ENCODE results near the gene STK24.

DNA sequence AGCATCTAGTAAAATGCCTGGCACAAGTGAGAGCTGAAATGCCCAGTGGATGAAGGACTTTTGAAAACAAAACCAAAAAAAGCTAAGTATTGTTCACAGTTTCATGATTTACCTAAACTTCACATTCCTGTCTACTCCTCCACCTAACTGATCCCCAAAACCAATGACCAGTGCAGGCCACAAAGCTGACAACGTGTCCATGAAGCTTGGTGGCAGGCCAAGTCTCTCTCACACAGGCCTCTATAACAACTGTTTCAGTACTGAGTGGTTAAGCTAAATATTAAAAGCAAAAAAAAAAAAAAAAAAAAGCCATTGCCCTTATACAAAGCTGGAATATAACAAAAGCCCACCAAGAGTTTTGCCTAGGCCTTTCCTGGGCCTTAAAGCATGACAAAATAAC lies 36.4 kb downstream of the STK24 start:
- TF ChIP-seq, protein P1, sequence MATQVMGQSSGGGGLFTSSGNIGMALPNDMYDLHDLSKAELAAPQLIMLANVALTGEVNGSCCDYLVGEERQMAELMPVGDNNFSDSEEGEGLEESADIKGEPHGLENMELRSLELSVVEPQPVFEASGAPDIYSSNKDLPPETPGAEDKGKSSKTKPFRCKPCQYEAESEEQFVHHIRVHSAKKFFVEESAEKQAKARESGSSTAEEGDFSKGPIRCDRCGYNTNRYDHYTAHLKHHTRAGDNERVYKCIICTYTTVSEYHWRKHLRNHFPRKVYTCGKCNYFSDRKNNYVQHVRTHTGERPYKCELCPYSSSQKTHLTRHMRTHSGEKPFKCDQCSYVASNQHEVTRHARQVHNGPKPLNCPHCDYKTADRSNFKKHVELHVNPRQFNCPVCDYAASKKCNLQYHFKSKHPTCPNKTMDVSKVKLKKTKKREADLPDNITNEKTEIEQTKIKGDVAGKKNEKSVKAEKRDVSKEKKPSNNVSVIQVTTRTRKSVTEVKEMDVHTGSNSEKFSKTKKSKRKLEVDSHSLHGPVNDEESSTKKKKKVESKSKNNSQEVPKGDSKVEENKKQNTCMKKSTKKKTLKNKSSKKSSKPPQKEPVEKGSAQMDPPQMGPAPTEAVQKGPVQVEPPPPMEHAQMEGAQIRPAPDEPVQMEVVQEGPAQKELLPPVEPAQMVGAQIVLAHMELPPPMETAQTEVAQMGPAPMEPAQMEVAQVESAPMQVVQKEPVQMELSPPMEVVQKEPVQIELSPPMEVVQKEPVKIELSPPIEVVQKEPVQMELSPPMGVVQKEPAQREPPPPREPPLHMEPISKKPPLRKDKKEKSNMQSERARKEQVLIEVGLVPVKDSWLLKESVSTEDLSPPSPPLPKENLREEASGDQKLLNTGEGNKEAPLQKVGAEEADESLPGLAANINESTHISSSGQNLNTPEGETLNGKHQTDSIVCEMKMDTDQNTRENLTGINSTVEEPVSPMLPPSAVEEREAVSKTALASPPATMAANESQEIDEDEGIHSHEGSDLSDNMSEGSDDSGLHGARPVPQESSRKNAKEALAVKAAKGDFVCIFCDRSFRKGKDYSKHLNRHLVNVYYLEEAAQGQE (IDR thresholded peaks at IDR 0.05; ENCODE audit: low read depth, low read length), result no peak
- TF ChIP-seq, protein P2, sequence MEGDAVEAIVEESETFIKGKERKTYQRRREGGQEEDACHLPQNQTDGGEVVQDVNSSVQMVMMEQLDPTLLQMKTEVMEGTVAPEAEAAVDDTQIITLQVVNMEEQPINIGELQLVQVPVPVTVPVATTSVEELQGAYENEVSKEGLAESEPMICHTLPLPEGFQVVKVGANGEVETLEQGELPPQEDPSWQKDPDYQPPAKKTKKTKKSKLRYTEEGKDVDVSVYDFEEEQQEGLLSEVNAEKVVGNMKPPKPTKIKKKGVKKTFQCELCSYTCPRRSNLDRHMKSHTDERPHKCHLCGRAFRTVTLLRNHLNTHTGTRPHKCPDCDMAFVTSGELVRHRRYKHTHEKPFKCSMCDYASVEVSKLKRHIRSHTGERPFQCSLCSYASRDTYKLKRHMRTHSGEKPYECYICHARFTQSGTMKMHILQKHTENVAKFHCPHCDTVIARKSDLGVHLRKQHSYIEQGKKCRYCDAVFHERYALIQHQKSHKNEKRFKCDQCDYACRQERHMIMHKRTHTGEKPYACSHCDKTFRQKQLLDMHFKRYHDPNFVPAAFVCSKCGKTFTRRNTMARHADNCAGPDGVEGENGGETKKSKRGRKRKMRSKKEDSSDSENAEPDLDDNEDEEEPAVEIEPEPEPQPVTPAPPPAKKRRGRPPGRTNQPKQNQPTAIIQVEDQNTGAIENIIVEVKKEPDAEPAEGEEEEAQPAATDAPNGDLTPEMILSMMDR (IDR thresholded peaks at IDR 0.05 in 2 of 3, conservative IDR thresholded peaks at IDR 0.05 in 1 of 3; ENCODE audit: control insufficient read depth in 2 of 3, extremely low read depth in 1 of 3, insufficient read depth in 1 of 3, low read depth in 3 of 3, low read length in 3 of 3), result no peak
- TF ChIP-seq YY1 (IDR thresholded peaks at IDR 0.05; ENCODE audit: low read depth, low read length), result no peak
- TF ChIP-seq SPI1 (IDR thresholded peaks at IDR 0.05; ENCODE audit: borderline replicate concordance, insufficient read depth, low read depth, low read length), result no peak
- TF ChIP-seq, protein P3, sequence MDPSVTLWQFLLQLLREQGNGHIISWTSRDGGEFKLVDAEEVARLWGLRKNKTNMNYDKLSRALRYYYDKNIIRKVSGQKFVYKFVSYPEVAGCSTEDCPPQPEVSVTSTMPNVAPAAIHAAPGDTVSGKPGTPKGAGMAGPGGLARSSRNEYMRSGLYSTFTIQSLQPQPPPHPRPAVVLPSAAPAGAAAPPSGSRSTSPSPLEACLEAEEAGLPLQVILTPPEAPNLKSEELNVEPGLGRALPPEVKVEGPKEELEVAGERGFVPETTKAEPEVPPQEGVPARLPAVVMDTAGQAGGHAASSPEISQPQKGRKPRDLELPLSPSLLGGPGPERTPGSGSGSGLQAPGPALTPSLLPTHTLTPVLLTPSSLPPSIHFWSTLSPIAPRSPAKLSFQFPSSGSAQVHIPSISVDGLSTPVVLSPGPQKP (IDR thresholded peaks at IDR 0.05; ENCODE audit: low read depth, low read length), result no peak
- no peak for TF ChIP-seq NFIC (IDR thresholded peaks at IDR 0.05; ENCODE audit: low read depth, low read length)
- TF ChIP-seq ATF7 (IDR thresholded peaks at IDR 0.05; ENCODE audit: low read depth), result no peak
